Activated CD8-positive, alpha-beta memory T cell treated with anti-CD3 and anti-CD28 coated beads for 4 hours (primary cell): ENCODE results near the gene TRIM24.
"Not testable (repeated sequence)": the region's sequence is repeated elsewhere in the genome, so short reads cannot be mapped to it uniquely, and the experiment has no call there.

Source experiments
- DNase-seq, 2 donors: peaks; one replicate each; pipeline ENCODE4 v3.0.0-alpha.2; 2020; ENCODE audit warnings: low read depth in 2 of 2

Gene TRIM24

GRCh38 chr7:138460649-138461607 lies 869 bp downstream of the TRIM24 start:
- peak; percentile 10 to 21 for DNase-seq

- not testable (repeated sequence) for DNase-seq
These were observed 3.2 kb downstream of the TRIM24 start for GRCh38 chr7:138463291-138463618.

- no peak for DNase-seq
These were observed 5.0 kb downstream of the TRIM24 start for GRCh38 chr7:138465046-138465445.

DNA sequence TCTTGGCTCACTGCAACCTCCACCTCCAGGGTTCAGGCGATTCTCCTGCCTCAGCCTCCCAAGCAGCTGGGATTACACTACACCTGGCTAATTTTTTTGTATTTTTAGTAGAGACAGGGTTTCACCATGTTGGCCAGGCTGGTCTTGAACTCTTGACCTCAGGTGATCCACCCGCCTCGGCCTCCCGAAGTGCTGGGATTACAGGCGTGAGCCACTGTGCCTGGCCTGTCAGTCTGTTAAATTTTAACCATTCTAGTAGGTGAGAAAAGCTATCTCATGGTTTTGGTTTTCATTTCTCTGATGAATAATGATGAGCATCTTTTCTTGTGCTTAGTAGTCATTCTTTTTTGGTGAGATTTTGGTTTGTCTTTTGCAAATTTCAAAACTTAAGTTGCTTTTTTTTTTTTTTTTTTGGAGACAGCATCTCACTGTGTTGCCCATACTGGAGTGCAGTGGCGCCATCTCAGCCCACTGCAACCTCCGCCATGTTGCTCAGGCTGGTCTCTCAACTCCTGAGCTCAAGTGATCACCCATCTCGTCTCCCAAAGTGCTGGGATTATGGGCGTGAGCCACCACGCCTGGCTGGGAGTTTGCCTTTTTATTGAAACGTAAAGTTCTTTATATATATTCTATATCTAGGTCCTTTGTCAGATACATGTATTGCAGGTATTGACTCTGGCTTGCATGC lies 6.2 kb downstream of the TRIM24 start:
- DNase-seq: not testable (repeated sequence)

- DNase-seq: no peak
These were observed 8.4 kb downstream of the TRIM24 start for GRCh38 chr7:138468244-138469123.

DNA sequence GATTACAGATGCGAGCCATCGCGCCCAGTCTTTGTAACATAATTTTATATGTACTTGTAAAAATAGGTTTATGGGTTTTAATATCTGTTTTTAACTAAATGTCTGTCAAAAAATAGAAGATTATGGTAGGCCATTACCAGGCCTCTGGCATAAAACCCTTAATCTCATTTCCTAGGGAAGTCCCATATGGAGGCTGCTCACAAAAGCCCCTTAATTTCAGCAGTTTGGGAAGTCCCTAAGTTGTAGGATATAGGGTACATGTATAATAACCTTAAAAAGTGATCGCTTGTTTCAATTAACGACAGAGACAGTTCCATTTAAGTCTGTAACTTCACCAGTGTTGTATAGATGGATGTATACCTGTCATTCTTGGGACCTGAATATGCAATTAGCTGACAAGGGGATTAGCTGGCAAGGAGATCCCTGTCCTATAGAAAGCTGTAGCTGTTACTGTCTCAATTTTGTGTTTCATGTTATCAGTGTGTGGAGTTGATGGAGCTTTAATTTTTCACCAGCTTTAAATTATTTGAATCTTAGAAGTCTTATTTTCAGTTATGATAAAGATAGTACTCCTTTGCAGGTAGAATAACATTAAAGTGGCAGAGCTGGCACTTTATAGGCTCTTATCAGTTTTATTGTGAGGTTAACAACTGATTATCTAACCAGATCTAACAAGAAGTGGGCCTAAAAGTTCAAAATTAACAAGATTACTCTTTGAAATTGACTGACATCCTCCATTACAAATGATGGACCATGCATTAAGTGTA lies 10.5 kb downstream of the TRIM24 start:
- DNase-seq: no peak

GRCh38 chr7:138472292-138473079 lies 12.4 kb downstream of the TRIM24 start:
- no peak for DNase-seq

- no peak for DNase-seq
These were observed 15.3 kb downstream of the TRIM24 start for GRCh38 chr7:138475377-138475776.

DNA sequence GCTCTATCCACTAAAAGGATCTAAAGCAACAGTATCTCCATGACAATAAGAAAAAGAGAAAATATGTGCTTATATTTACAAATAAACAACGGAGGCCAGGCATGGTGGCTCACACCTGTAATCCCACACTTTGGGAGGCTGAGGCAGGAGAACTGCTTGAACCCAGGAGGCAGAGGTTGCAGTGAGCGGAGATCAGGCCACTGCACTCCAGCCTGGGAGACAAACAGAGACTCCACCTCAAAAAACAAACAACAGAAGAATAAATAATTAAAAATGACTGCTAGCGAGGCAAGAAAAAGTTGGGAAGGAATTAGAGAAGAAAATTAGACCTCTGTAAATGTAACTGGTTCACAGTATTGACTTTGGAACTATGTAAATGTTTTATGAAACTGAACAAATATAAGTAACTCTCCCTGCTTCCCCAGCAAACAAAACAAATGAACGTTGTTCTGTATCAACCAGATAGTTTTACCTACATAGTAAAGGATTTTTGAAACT lies 17.1 kb downstream of the TRIM24 start:
- DNase-seq: no peak

GRCh38 chr7:138477581-138477980 lies 17.5 kb downstream of the TRIM24 start:
- DNase-seq: no peak

DNA sequence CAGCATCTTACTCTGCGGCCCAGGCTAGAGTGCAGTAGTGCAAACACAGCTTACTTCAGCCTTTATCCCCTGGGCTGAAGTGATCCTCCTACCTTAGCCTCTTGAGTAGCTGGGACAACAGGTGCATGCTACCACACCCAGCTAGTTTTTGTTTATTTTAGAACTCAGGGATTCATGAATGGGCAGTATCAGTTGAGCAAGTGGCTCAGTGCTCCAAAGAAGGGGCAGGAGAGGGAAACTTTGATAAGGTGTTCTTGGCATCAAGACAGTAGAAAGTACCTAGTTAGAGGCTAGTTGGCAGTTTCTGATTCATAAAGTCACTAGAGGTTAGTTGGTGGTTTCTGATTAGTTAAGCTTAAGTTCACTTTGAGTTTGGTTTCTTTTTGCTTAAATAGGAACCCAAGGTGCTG lies 18.4 kb downstream of the TRIM24 start:
- no peak for DNase-seq

DNA sequence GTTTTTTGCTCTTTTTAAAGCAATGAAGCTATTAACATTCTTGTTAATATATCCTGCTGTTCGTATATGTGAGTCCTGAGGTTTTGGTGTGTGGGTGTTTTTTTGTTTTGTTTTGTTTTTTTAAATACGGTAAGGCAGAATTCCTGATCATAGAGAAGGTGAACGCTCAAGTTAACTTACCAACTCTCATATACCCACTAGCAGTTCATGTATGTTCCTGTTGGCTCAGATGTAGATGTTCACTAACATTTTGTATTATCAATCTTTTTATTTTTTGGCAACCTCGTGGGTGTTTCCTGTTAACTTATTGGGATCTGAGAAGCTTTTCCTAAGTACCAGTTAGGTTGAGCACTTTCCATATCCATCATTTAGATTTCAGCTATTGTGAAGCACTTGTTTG lies 20.5 kb downstream of the TRIM24 start:
- DNase-seq: no peak

GRCh38 chr7:138481447-138482380 lies 21.7 kb downstream of the TRIM24 start:
- no peak for DNase-seq

GRCh38 chr7:138483531-138483930 lies 23.5 kb downstream of the TRIM24 start:
- no peak for DNase-seq

DNA sequence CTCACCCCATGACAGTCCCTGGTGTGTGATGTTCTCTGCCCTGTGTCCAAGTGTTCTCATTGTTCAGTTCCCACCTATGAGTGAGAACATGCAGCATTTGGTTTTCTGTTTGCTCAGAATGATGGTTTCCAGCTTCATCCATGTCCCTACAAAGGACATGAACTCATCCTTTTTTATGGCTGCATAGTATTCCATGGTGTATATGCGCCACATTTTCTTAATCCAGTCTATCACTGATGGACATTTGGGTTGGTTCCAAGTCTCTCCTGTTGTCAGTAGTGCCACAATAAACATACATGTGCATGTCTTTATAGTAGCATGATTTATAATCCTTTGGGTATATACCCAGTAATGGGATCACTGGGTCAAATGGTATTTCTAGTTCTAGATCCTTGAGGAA lies 25.4 kb downstream of the TRIM24 start:
- DNase-seq: not testable (repeated sequence)

DNA sequence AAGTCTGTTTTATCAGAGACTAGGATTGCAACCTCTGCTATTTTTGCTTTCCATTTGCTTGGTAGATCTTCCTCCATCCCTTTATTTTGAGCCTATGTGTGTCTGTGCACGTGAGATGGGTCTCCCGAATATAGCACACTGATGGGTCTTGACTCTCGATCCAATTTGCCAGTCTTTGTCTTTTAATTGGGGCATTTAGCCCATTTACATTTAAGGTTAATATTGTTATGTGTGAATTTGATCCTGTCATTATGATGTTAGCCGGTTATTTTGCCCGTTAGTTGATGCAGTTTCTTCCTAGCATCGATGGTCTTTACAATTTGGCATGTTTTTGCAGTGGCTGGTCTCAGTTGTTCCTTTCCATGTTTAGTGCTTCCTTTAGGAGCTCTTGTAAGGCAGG lies 29.1 kb downstream of the TRIM24 start:
- not testable (repeated sequence) for DNase-seq

- no peak for DNase-seq
These were observed 31.7 kb downstream of the TRIM24 start for GRCh38 chr7:138491612-138492386.

- DNase-seq: no peak
These were observed 32.4 kb downstream of the TRIM24 start for GRCh38 chr7:138492423-138492822.
